Suprapubic skin (tissue), 3 donors: ENCODE data around the gene UCN2.
"Not testable (repeated sequence)": the region's sequence is repeated elsewhere in the genome, so short reads cannot be mapped to it uniquely, and the experiment has no call there.

ENCODE experiments used
- EP300 ChIP-seq: sonication (generic); formaldehyde crosslinking; IDR thresholded peaks from one replicate; pipeline ENCODE4 v1.6.1; 2017; ENCODE audit warnings: antibody characterized with exemption
- POLR2A ChIP-seq, 2 donors: fragments of 450-650 bp; IDR thresholded peaks; one replicate each; pipeline ENCODE4 v1.6.1; 2017; ENCODE audit warnings: antibody characterized with exemption in 2 of 2, mild to moderate bottlenecking in 2 of 2, moderate library complexity in 2 of 2
- TF ChIP-seq, protein P1 (sequence below), 2 donors: fragments of 200-600 bp in 1 of 2; fragments of 450-650 bp in 1 of 2; sonication (generic) in 1 of 2; IDR thresholded peaks; one replicate each; pipeline ENCODE4 v1.5.1; 2016 to 2019; ENCODE audit warnings: antibody characterized with exemption in 2 of 2, mild to moderate bottlenecking in 1 of 2, moderate library complexity in 1 of 2

GRCh38 chr3:48530701-48531100 is 32.9 kb downstream of the UCN2 start:
- TF ChIP-seq, protein P1, sequence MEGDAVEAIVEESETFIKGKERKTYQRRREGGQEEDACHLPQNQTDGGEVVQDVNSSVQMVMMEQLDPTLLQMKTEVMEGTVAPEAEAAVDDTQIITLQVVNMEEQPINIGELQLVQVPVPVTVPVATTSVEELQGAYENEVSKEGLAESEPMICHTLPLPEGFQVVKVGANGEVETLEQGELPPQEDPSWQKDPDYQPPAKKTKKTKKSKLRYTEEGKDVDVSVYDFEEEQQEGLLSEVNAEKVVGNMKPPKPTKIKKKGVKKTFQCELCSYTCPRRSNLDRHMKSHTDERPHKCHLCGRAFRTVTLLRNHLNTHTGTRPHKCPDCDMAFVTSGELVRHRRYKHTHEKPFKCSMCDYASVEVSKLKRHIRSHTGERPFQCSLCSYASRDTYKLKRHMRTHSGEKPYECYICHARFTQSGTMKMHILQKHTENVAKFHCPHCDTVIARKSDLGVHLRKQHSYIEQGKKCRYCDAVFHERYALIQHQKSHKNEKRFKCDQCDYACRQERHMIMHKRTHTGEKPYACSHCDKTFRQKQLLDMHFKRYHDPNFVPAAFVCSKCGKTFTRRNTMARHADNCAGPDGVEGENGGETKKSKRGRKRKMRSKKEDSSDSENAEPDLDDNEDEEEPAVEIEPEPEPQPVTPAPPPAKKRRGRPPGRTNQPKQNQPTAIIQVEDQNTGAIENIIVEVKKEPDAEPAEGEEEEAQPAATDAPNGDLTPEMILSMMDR (IDR thresholded peaks at IDR 0.05) = not testable (repeated sequence)
- not testable (repeated sequence) for TF ChIP-seq EP300; POLR2A (IDR thresholded peaks at IDR 0.05)
